ENCODE data around the gene MTMR11. TPM values are rescaled to one million over a fixed set of nuclear protein-coding genes. Genes with fewer than 3 reads are reported as not detected.

Gene MTMR11
- total and polyA plus RNA-seq, 9 of the 15 experiments (the other 6 are each of a cell fraction or from before 2014, with no cell fraction given): 0.09 to 1.6 (median 0.51) TPM

DNA sequence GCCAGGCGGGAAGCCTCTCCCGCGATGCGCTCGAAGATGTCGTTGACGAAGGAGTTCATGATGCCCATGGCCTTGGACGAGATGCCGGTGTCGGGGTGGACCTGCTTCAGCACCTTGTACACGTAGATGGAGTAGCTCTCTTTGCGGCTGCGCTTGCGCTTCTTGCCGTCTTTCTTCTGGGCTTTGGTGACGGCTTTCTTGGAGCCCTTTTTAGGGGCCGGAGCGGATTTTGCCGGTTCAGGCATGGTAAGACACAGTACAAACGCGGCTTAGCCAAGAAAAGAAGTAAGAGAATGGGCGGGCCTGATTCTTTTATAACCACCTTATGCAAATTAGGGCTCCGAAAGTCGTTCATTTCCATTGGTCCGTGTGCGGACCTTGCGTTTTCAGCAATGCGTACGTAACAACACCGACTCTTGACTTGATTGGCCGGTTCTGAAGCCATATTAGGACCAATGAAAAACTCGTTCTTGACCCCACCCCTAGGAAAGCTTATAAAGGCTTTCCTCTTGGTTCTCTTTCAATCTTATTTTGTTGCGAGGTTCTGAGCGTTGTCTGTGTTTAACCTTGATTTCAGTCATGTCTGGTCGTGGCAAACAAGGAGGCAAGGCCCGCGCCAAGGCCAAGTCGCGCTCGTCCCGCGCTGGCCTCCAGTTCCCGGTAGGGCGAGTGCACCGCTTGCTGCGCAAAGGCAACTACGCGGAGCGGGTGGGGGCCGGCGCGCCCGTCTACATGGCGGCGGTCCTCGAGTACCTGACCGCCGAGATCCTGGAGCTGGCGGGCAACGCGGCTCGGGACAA lies 50.1 kb downstream of the MTMR11 start (continued):
- TF ChIP-seq GTF3C2 (IDR thresholded peaks at IDR 0.05; ENCODE audit: borderline replicate concordance, extremely low read depth, insufficient read length) (no peak), PHF8 (IDR thresholded peaks at IDR 0.05; ENCODE audit: borderline replicate concordance, low read length) (peak; percentile 52; the same call in 1 of the 2 replicates), ZBTB11 (CRISPR knock-in tag; IDR thresholded peaks at IDR 0.05) (peak in 1 of 3 experiments; percentile 12; a peak in 1 of 6 replicates), POLR2B (IDR thresholded peaks at IDR 0.05; ENCODE audit: low read depth, partially characterized antibody) (peak; percentile 99), LEF1 (IDR thresholded peaks at IDR 0.05) (no peak), ZBTB8A (IDR thresholded peaks at IDR 0.05; ENCODE audit: partially characterized antibody) (no peak), PCBP2 (IDR thresholded peaks at IDR 0.05; ENCODE audit: low read depth, low read length, poor library complexity, severe bottlenecking) (no peak), TFE3 (CRISPR knock-in tag; IDR thresholded peaks at IDR 0.05) (no peak), NR4A1 (CRISPR knock-in tag; IDR thresholded peaks at IDR 0.05) (no peak), NR4A1 (tag; IDR thresholded peaks at IDR 0.05) (peak; percentile 56), TBP (optimal IDR thresholded peaks at IDR 0.05; ENCODE audit: low read depth, low read length) (no peak), NFE2L1 (tag; IDR thresholded peaks at IDR 0.05; ENCODE audit: borderline replicate concordance, low read depth) (no peak)
- TF ChIP-seq, protein P1, sequence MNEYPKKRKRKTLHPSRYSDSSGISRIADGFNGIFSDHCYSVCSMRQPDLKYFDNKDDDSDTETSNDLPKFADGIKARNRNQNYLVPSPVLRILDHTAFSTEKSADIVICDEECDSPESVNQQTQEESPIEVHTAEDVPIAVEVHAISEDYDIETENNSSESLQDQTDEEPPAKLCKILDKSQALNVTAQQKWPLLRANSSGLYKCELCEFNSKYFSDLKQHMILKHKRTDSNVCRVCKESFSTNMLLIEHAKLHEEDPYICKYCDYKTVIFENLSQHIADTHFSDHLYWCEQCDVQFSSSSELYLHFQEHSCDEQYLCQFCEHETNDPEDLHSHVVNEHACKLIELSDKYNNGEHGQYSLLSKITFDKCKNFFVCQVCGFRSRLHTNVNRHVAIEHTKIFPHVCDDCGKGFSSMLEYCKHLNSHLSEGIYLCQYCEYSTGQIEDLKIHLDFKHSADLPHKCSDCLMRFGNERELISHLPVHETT (CRISPR knock-in tag; conservative IDR thresholded peaks at IDR 0.05 in 1 of 2, IDR thresholded peaks at IDR 0.05 in 1 of 2): no peak; a peak in 1 of 4 replicates

Data from K562 (cell line).